ENCODE measurements around the gene FKBP5.

- TF ChIP-seq, protein P1, sequence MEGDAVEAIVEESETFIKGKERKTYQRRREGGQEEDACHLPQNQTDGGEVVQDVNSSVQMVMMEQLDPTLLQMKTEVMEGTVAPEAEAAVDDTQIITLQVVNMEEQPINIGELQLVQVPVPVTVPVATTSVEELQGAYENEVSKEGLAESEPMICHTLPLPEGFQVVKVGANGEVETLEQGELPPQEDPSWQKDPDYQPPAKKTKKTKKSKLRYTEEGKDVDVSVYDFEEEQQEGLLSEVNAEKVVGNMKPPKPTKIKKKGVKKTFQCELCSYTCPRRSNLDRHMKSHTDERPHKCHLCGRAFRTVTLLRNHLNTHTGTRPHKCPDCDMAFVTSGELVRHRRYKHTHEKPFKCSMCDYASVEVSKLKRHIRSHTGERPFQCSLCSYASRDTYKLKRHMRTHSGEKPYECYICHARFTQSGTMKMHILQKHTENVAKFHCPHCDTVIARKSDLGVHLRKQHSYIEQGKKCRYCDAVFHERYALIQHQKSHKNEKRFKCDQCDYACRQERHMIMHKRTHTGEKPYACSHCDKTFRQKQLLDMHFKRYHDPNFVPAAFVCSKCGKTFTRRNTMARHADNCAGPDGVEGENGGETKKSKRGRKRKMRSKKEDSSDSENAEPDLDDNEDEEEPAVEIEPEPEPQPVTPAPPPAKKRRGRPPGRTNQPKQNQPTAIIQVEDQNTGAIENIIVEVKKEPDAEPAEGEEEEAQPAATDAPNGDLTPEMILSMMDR (IDR thresholded peaks at IDR 0.05; ENCODE audit: insufficient read depth, low read depth, low read length): no peak
- TF ChIP-seq EZH2 (IDR thresholded peaks at IDR 0.05; ENCODE audit: insufficient read depth, low read length): no peak
These were observed 149.5 kb downstream of the FKBP5 start for GRCh38 chr6:35539223-35539622.

Data from astrocyte (in vitro differentiated cells and primary cell).